Neural cell (in vitro differentiated cells): ENCODE results near the gene MECP2.

ENCODE experiments used
- CTCF ChIP-seq: fragments of 450-650 bp; IDR thresholded peaks from 2 replicates; pipeline ENCODE4 v1.5.1; 2014; ENCODE audit warnings: antibody characterized with exemption, mild to moderate bottlenecking, moderate library complexity; ENCODE audit not compliant: poor library complexity, severe bottlenecking
- EP300 ChIP-seq: fragments of 450-650 bp; conservative IDR thresholded peaks from 2 replicates; pipeline ENCODE4 v1.6.1; 2014; ENCODE audit warnings: antibody characterized with exemption, mild to moderate bottlenecking, moderate library complexity; ENCODE audit not compliant: poor library complexity, severe bottlenecking

DNA sequence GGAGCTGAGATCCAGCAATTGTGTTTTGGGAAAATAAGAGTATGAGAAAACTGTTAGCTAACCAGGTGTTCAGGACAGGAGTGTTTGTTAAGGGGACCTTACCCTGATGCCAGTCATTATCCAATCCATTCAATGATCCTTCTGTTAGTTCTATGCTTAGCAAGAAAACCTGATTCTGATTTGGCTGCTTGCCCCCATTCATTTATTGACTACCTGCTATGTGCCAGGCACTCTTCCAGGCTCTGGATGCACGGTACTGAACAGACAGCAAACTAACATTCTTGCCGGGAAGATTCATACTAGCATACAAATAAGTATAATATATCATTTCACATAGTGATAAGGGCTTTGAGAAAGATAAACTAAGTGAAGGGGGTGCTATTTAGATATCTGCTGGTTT lies 1.0 kb upstream of the MECP2 start:
- no peak for TF ChIP-seq CTCF
- TF ChIP-seq EP300: no peak
